HG03097 (cell line): ENCODE results near the gene THSD4.
"Not testable (repeated sequence)": the region's sequence is repeated elsewhere in the genome, so short reads cannot be mapped to it uniquely, and the experiment has no call there.

Experiments
- ATAC-seq: cut with Tn5 transposase; IDR thresholded peaks from one replicate; pipeline ENCODE4 v1.9.1; 2021; ENCODE audit not compliant: unreplicated experiment, low FRiP score

THSD4 gene

GRCh38 chr15:71312194-71312708, 197.0 kb downstream of the THSD4 start:
- ATAC-seq: no peak

- ATAC-seq: no peak
Observed at GRCh38 chr15:71312731-71313460, 197.6 kb downstream of the THSD4 start.

- ATAC-seq: no peak
Observed at GRCh38 chr15:71313806-71314205, 198.5 kb downstream of the THSD4 start.

- ATAC-seq: no peak
Observed at GRCh38 chr15:71314956-71315537, 199.8 kb downstream of the THSD4 start.

- no peak for ATAC-seq
Observed at GRCh38 chr15:71316911-71317310, 201.6 kb downstream of the THSD4 start.

- not testable (repeated sequence) for ATAC-seq
Observed at GRCh38 chr15:71319424-71319823, 204.2 kb downstream of the THSD4 start.

- ATAC-seq: no peak
Observed at GRCh38 chr15:71319935-71320334, 204.7 kb downstream of the THSD4 start.

- ATAC-seq: no peak
Observed at GRCh38 chr15:71323082-71323481, 207.8 kb downstream of the THSD4 start.

GRCh38 chr15:71323584-71323983, 208.3 kb downstream of the THSD4 start:
- no peak for ATAC-seq

GRCh38 chr15:71325481-71325880, 210.2 kb downstream of the THSD4 start:
- ATAC-seq: no peak

- ATAC-seq: no peak
Observed at GRCh38 chr15:71328453-71328852, 213.2 kb downstream of the THSD4 start.

GRCh38 chr15:71329041-71329440, 213.8 kb downstream of the THSD4 start:
- ATAC-seq: no peak

- no peak for ATAC-seq
Observed at GRCh38 chr15:71329497-71330260, 214.4 kb downstream of the THSD4 start.

GRCh38 chr15:71330638-71331162, 215.4 kb downstream of the THSD4 start:
- ATAC-seq: no peak

- no peak for ATAC-seq
Observed at GRCh38 chr15:71331173-71331572, 215.9 kb downstream of the THSD4 start.

- ATAC-seq: no peak
Observed at GRCh38 chr15:71332431-71333004, 217.2 kb downstream of the THSD4 start.

GRCh38 chr15:71333136-71333700, 217.9 kb downstream of the THSD4 start:
- ATAC-seq: no peak

- no peak for ATAC-seq
Observed at GRCh38 chr15:71333839-71334238, 218.6 kb downstream of the THSD4 start.

GRCh38 chr15:71334434-71334833, 219.2 kb downstream of the THSD4 start:
- no peak for ATAC-seq

- no peak for ATAC-seq
Observed at GRCh38 chr15:71334873-71335272, 219.6 kb downstream of the THSD4 start.
